NCI-H345 (cell line): ENCODE data around the gene CFAP97D1.

Experiments
- DNase-seq: peaks from one replicate; lab custom pipeline; 2025; lab: John Stamatoyannopoulos, UW

CFAP97D1 gene

GRCh38 chr17:43827596-43827995 lies 47.4 kb downstream of the CFAP97D1 start:
- DNase-seq = no peak

GRCh38 chr17:43829738-43830137 lies 49.5 kb downstream of the CFAP97D1 start:
- DNase-seq = no peak

DNA sequence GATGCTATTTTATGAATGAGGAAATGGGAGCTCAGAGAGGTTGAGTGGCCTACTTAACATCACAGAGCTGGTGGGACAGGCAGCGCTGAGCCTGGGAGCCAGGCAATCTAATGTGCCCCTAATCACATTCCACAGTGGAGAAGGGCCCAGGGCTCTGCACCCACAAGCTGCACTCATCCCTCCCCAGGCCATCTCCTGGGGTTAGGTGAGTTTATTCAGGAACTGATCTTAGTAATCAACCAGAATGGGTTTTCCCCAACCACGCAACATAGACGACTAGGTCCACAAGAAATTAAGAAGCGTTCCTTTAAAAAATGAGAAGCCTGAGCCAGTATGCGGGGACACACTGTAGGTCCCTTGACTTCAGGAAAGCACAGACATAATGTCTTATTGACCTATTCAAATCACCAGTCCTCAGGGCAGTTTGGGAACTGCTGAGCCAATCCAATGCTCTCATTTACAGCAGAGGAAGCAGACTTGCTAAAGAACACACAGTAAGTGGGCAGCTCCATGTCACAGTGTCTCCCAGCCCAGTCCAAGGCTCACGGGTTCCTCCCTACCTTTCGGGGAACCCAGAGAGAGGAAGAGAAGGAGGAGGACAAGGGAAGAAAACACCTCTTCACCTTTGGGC lies 50.4 kb downstream of the CFAP97D1 start:
- no peak for DNase-seq

- DNase-seq = no peak
Measured at GRCh38 chr17:43831633-43832032, 51.4 kb downstream of the CFAP97D1 start.

DNA sequence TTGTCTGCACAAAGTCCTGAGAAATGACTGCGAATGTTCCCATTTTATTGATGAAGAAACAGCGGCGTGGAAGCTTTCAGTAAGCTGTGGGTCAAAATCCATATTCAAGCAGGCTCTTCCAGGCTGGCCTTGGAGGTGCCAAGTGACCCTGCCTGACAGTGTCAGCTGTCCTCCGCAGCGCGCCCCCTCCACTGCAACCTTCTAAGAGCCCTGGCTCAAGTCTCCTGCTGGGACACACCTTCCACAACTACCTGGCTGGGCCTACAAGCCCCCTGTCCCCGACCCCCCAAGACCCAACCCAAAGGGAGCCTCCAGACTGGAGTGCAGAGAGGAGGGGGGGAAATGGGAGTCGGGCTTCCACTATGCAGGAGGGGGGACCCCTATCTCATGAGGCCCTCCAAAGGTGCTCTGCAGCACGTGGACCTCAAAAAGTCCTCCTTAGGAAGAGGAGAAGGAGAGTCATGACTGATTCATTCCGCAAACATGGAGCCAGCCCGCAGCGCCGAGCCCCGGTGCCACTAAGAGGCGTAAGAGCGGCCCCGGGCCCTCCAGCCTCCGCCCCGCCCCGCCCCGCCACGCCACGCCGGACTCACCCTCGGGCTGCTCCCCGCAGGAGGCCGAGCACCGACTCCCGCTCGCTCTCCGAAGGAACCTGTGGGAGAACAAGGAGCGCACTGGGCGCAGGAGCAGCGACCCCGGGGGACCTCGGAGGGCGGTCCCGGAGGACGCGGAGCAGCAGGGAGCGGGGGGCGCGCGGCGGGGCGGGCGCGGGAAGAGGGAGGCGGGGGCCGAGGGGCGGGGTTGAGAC lies 52.1 kb downstream of the CFAP97D1 start:
- DNase-seq = peak; percentile 52

DNA sequence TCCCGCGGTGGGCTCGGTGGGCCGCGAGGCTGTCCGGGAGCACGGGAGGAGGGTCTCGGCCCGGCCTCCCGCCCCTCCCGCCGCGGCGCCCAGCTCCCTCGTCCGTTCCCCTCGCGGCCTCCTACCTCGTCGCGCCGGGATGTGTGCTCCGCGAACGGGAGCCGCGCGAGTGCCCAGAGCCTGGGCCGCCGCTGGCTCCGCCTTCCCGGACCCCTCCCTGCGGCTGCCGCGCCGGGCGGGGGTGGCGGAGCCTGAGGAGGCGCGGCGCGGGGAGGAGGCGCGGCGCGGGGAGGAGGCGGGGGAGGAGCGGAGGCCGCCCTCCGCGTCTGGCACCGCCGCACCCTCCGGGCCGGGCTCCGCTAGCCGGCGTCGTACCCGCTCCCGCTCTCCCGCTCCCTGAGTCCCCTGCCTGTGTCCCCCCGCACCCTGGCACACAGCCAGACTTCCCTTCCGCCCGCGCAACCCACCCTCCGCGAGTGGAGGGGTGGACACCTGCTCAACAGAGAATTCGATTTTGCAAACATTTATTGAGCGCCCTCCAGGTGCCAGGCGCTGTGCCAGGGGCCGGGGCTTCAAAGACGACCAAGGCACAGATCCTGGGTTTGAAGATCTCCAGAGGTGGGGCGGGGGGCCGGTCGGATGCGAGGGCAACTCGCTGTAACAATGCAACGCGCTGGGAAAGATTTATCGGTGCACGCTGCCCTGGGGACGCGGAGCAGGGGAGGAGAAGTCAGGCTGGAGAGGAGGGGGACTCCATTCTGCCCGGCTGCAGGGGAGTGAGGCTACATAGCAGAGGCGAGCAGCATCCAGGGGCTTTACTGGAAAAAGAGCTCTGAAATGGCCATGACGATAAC lies 53.0 kb downstream of the CFAP97D1 start, which contains the start of gene MPP3:
Gene MPP3, minus strand, starts transcription at position 171 of the 854 bp plus-strand sequence. CDS start 1,240 bp downstream, outside the sequence.
- DNase-seq = peak; percentile 81

GRCh38 chr17:43834106-43834505 lies 53.9 kb downstream of the CFAP97D1 start:
- DNase-seq = peak; percentile 22
